HG03558 (cell line): ENCODE results near the gene ARHGEF28.

Source experiments
- ATAC-seq: cut with Tn5 transposase; IDR thresholded peaks from one replicate; pipeline ENCODE4 v1.9.1; 2021; ENCODE audit warnings: moderate number of reproducible peaks; ENCODE audit not compliant: unreplicated experiment; ENCODE audit errors: extremely low read depth

ARHGEF28 gene

GRCh38 chr5:73625944-73626811, at the start of gene ARHGEF28:
ARHGEF28 (plus strand) TSS chr5:73626196; CDS start chr5:73684852, 58,656 bp downstream.
- ATAC-seq: no peak

DNA sequence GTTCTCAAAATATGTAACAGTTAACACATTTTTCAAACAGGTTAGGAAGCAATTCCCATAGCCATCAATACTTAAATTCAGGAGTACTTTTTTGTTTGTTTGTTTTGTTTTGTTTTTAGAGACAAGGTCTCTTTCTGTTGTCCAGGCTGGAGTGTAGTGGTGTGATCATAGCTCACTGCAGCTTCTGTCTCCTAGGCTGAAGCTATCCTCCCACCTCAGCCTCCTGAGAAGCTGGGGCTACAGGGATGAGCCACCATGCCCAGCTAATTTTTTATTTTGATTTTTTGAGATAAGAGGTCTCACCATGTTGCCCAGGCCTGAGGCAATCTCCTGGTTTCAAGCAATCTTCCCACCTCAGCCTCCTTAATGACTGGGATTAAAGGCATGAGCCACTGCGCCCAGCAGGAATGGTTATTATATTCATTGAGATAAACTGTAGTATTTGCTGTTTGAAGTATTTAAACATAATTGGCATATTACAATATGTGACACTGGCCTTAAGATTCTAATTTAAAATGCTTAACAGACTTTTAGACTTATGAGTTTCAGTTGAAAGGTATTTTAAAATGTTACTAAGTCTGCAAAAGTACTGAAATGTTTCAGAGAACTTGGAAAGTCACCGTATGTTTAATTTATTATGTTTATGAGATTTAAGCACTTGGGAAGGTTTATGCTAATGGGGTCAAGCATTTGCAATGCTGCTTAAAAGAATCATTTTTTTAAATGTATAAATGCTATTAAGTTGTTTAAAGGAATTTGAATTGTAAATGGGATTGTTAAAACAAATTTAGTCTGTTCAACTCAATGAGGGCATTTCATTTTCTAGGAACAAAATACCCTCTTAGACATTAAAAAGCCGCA, 43.5 kb upstream of the ARHGEF28 start:
- ATAC-seq: no peak

DNA sequence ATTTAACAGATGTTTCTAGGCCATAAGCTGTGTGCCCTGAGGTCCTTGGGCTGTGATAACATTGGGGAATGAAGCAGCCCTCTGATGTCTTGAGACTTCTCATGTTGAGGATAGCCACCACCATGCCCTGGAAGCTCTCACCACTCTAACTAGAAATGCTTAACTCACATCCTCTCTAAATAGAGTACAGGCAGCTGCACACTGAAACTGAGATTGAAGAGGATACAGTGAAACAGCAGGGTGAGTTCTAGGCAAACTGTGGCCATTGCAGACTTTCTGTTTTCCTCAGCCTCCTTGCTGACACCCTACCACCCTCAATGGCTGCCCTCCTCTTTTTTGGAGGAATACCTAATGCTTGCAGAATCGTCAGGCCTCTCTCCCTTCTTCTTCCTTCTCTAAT, 38.1 kb upstream of the ARHGEF28 start:
- no peak for ATAC-seq

DNA sequence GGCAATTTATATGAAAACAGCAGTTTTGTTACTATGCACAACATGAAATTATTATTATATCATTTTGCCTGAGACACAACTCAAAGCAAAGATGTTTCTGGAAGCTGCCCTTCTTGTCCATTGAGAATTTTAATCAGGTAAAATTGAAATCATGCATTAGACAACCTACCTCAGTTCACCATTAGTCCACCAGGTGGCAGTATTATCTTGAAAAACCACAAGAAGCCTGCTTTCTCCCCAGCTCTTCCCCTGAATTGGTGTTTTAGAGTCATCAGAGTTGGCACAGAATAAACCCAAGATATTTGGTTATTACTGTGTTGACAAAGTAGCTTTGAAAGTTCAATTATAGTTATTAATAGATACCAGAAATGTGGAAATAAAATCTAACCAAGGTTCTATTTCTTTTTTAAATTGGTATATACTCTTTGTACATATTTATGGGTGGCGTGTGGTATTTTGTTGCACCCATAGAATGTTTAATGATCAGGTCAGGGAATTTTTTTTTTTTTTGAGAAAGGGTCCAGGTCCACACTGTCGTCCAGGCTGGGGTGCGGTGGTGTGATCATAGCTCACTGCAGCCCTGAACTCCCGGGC, 34.8 kb upstream of the ARHGEF28 start:
- no peak for ATAC-seq

GRCh38 chr5:73591698-73592501, 34.1 kb upstream of the ARHGEF28 start:
- ATAC-seq: no peak

DNA sequence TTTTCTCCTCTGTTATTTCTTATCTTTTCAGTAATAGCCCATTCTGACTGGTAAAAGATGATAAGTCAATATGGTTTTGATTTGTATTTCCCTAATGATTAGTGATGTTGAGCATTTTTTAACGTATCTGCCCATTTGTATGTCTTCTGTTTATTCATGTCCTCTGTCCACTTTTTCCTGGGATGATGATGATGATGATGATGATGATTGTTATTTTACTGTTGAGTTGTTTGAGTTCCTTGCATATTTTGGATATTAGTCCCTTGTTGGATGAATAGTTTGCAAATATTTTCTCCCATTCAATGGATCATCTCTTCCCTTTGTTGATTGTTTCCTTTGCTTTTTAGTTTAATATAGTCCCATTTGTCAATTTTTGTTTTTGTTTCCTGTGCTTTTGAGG, 33.4 kb upstream of the ARHGEF28 start:
- no peak for ATAC-seq

- ATAC-seq: no peak
Observed at GRCh38 chr5:73596705-73597328, 29.2 kb upstream of the ARHGEF28 start.

DNA sequence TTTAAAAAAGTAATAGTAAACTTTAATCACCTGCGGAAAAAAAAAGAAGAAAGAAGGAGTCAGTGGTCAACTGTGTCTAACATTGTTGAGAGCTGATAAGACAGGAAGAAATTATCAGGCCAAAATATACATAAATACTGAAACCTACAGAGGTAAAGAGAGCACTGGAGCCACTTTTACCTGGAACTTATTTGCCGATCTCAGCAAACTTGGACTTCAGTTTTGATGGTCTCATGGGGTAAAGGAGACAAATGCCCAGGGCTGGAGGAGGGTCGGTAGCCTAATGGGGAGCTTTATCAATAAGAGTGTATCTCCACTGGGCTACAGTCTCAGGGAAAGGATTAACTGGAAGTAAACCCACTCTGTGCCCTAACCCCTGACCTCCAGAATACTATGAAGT, 26.6 kb upstream of the ARHGEF28 start:
- no peak for ATAC-seq

DNA sequence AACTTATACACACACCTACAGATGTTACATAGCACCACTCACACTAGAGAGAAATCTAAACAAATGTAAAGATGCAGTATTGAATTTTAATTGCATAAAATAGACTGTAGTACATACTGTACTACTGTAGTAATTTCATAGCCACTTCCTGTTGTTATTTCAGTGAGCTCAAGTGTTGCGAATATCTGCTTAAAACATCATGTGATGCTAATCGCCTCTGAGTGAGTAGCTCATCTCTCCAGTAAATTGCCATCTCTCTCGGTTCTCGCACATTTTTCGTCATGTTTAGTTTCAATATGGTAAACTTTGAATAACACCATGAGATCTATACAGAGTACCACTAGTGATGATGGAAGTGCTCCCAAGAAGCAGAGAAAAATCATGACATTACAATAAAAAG, 22.0 kb upstream of the ARHGEF28 start:
- no peak for ATAC-seq

DNA sequence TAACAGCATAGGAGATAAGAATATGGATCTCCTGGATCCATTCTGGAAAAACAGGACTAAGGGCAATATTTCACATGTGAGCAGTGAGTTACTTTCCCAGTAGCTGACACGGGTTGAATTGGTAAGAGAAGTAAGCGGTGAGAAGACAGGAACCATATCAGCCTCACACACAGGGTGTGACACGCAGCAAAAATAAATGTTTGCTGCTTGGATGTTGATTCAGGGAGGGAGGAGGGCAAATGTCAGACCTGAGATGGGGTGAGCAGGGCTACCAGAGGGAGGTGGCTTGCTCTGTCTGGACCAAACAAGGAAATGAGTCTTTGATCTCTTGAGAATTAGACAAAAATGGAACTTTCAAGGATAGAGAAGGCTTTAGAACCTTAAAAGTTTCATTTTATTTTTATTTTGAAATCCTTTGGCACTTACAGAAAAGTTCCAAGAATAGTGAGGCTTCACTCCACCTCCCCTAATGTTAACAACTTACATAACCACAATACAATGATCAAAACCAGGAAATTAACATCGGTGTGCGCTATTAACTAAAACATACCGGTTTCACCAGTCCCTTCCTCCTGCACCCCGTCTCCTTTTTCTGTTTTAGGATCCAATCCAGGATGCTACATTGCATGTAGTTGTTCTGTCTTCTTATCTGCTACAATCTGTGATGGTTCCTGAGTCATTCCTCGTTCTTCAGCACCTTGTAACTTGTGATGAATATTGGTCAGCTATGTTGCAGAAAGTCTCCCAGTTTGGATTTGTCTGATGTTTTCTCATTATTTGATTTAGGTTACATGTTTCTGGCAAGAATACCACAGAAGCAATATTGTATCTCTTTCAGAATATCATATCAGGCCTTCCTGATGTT, 20.5 kb upstream of the ARHGEF28 start:
- no peak for ATAC-seq

- no peak for ATAC-seq
Observed at GRCh38 chr5:73606206-73606753, 19.7 kb upstream of the ARHGEF28 start.

GRCh38 chr5:73607228-73607627, 18.8 kb upstream of the ARHGEF28 start:
- ATAC-seq: no peak

DNA sequence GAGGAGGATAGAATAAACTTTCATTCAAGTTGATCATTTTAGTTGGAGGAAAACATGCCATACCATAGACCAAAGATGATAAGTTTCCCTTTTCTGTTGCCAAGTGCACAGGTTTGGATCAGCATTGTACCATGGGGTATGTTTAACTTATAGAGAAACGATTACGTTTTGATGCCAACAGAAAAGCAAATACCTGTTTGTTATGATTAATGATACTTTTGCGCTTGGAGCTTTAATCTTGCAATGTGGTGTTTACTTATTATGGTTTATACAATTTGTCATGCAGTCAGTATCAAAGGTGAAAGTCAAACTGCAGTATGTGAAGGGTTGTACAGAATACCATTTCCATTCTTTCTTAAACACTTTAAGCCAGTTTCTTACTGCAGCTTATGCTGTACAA, 13.2 kb upstream of the ARHGEF28 start:
- ATAC-seq: no peak

DNA sequence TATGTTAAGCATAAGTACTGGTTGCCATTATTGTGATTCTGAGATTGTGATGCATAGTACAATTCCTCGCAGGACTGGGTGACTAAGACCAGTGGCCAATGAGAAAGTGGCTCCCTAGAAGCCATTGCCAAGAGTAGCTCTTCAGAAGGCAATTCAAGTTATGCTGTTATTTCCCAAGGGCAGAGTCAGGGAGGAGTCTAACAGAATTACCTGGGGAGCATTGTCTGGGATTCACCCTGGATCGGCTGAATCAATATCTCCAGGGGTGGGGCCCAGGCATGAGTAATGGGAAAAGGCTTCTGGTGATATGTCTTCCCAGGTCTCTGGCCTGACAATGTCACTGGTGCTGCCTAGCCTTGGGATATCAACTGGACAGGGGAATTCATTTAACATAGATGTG, 10.9 kb upstream of the ARHGEF28 start:
- ATAC-seq: no peak

DNA sequence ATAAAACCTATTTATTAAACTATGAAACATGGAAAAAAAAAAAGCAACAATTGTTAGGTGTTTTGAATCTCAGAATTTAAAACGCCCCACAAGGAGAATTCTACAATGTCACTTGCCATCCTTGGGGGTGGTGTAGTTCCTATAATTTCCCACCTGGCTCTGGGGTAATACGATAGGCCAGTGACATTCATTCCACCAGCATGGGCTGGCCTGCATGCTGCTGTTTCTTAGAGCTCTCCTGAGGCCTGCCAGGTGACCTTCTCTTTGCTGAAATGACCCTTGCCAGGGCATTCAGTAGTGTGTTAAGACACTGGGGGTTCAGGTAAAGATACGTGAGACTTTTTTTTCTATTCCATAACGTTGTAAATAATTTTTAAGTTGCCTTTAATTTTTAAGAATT, 10.0 kb upstream of the ARHGEF28 start:
- no peak for ATAC-seq

GRCh38 chr5:73617510-73618279, 8.3 kb upstream of the ARHGEF28 start:
- ATAC-seq: no peak

DNA sequence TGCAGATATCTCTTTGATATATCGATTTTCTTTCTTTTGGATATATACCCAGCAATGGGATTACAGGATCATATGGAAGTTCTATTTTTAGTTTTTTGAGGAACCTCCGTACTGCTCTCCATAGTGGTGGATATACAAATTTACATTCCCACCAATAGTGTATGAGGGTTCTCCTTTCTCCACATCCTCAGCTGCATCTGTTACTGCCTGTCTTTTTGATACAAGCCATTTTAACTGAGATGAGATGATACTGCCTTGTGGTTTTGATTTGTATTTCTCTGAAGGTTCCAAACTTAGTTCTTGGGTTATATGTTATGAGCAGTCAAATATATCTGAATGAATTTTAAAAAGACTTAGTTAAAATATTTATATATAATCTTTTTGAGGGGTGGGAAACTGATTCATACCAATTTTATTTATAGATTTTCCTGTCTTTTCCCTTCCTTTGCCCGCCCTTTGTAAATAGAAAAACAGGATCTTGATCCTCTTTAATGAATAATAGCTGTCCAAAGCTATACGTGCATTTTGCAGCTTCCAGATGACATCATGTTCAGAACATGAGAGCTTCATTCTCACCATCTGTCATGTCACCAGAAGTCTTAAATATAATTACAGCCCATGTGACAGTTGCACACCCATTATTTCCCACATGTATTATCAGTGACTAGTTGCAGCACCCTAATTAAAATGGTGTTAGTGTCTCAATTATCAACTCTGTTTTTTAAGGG, 6.2 kb upstream of the ARHGEF28 start:
- no peak for ATAC-seq
